22Rv1 (cell line): ENCODE data around the gene EDIL3.

Experiments used
- H3K27ac ChIP-seq: fragments of 450-650 bp; 2 replicates; pipeline ENCODE4 v1.5.1; 2017
- CTCF ChIP-seq: fragments of 450-650 bp; IDR thresholded peaks from 2 replicates; pipeline ENCODE4 v1.5.1; 2017; ENCODE audit warnings: mild to moderate bottlenecking
- ZFX ChIP-seq: fragments of 450-650 bp; IDR thresholded peaks from 2 replicates; pipeline ENCODE4 v1.6.1; 2017; ENCODE audit warnings: antibody characterized with exemption, borderline replicate concordance

The EDIL3 gene

GRCh38 chr5:83891261-83891660 lies 493.4 kb downstream of the EDIL3 start:
- TF ChIP-seq CTCF (no peak), ZFX (no peak)
- no peak overlapping the region for H3K27ac ChIP-seq
